HL-60 (cell line): Measurements from ENCODE around the gene EFHC1.

Experiments
- DNase-seq, 2 experiments: peaks; one replicate each; pipeline ENCODE4 v3.0.0-alpha.2; 2010 to 2020; ENCODE audit warnings: low read depth in 1 of 2, low spot score in 1 of 2
- H3K27ac ChIP-seq: fragments of 250-450 bp; sonication (Bioruptor Pico); replicated peaks from 2 replicates; pipeline ENCODE4 v1.5.1; 2020; ENCODE audit warnings: mild to moderate bottlenecking, moderate library complexity
- H3K27me3 ChIP-seq: fragments of 250-450 bp; sonication (Bioruptor Pico); 2 replicates; pipeline ENCODE4 v1.5.1; 2021; ENCODE audit warnings: mild to moderate bottlenecking, moderate library complexity; ENCODE audit not compliant: insufficient read depth, poor library complexity, severe bottlenecking
- H3K4me3 ChIP-seq: replicated peaks from 2 replicates; pipeline ENCODE4 v1.5.1; 2011; ENCODE audit warnings: mild to moderate bottlenecking, control low read depth, low read length; ENCODE audit not compliant: insufficient read depth
- CTCF ChIP-seq: IDR thresholded peaks from one replicate; pipeline ENCODE4 v1.5.1; 2011; ENCODE audit warnings: low read length, control low read depth, inconsistent platforms; ENCODE audit not compliant: insufficient read depth
- GABPA ChIP-seq: IDR thresholded peaks from 2 replicates; pipeline ENCODE4 v1.6.1; 2012; ENCODE audit warnings: low read depth
- POLR2AphosphoS5 ChIP-seq: IDR thresholded peaks from 2 replicates; pipeline ENCODE4 v1.6.1; 2012; ENCODE audit warnings: low read depth
- REST ChIP-seq: IDR thresholded peaks from 2 replicates; pipeline ENCODE4 v1.6.1; 2012; ENCODE audit warnings: low read depth; ENCODE audit not compliant: insufficient replicate concordance
- SPI1 ChIP-seq: IDR thresholded peaks from 2 replicates; pipeline ENCODE4 v1.6.1; 2012; ENCODE audit warnings: low read depth, mild to moderate bottlenecking, borderline replicate concordance

The EFHC1 gene

GRCh38 chr6:52526634-52527033, 106.5 kb downstream of the EFHC1 start:
- no peaks in the 10 kb centered on the region for H3K27me3 ChIP-seq
- H3K27ac ChIP-seq = no peak overlapping the region
- TF ChIP-seq CTCF (no peak), SPI1 (no peak), POLR2AphosphoS5 (no peak), REST (no peak), GABPA (no peak)
- DNase-seq = no peak
- no peak overlapping the region for H3K4me3 ChIP-seq

GRCh38 chr6:52527436-52527835, 107.3 kb downstream of the EFHC1 start:
- TF ChIP-seq GABPA (no peak), SPI1 (no peak), POLR2AphosphoS5 (no peak), CTCF (no peak), REST (no peak)
- H3K4me3 ChIP-seq = no peak overlapping the region
- no peak for DNase-seq
- no peak overlapping the region for H3K27ac ChIP-seq
- H3K27me3 ChIP-seq = no peaks in the 10 kb centered on the region

GRCh38 chr6:52529311-52529710, 109.2 kb downstream of the EFHC1 start:
- no peak for DNase-seq
- Histone ChIP-seq H3K27me3 (no peaks in the 10 kb centered on the region), H3K4me3 (no peak overlapping the region), H3K27ac (no peak overlapping the region)
- no peak for TF ChIP-seq POLR2AphosphoS5

- TF ChIP-seq SPI1 (no peak), REST (no peak), GABPA (no peak), CTCF (no peak), POLR2AphosphoS5 (no peak)
- Histone ChIP-seq H3K4me3 (no peak overlapping the region), H3K27me3 (no peaks in the 10 kb centered on the region), H3K27ac (no peak overlapping the region)
- no peak for DNase-seq
Measured at GRCh38 chr6:52530351-52530750, 110.2 kb downstream of the EFHC1 start.
